Activated T-cell treated with anti-CD3 and anti-CD28 coated beads for 1 hour (primary cell): ENCODE measurements around the gene GNG4.
"Not testable (repeated sequence)": the region's sequence is repeated elsewhere in the genome, so short reads cannot be mapped to it uniquely, and the experiment has no call there.

ENCODE experiments used
- DNase-seq: peaks from one replicate; pipeline ENCODE4 v3.0.0-alpha.2; 2020; ENCODE audit warnings: low read depth

Gene GNG4

DNA sequence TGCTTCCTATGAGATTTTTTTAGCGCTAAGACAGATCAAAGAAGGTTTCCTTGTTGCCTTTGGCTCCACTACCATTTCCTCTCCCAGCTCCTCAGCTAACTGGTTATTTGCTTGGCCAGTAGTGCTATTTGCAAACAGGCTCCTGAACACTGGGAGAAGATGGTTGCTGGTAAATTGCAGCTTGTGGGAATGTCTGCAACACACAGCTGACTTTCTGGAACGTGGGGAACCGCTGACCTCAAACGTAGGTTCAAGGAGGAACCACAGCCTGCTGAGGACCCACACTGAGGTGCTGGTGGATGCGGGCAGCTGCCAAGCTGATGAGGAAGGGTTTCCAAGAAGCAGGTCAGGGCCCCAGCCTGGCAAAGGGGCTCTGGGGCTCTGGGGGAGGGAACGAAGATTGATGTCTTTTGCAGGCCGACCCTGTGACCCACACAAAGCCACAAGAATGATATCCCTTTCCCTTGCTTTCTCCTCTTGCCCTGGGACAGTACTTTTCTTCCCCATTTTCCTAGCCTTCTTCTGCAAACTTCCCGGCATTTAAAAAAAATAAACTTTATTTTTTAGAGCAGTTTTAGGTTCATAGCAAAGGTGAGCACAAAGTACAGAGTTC lies 24.8 kb downstream of the GNG4 start:
- DNase-seq: no peak

GRCh38 chr1:235622936-235623779 lies 26.4 kb downstream of the GNG4 start:
- DNase-seq: no peak

- DNase-seq: not testable (repeated sequence)
Observed at GRCh38 chr1:235619149-235619548, 30.4 kb downstream of the GNG4 start.

DNA sequence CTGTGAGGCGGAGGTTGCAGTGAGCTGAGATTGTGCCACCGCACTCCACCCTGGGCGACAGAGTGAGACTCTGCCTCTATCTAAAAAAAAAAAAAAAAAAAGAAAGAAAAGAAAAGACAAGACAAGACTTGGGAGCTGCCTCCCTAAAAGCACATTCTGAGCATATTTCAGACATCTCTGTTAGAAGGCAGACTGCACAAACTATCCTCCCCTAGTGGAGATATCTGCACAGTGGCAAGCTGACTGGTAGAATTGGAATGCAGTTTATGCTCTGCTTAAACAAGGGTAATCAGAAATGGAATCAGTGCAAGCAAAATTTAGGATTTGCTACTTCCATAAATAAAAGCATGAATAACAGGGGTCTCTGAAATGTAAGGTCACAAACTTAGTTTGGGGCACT lies 31.8 kb downstream of the GNG4 start:
- no peak for DNase-seq

DNA sequence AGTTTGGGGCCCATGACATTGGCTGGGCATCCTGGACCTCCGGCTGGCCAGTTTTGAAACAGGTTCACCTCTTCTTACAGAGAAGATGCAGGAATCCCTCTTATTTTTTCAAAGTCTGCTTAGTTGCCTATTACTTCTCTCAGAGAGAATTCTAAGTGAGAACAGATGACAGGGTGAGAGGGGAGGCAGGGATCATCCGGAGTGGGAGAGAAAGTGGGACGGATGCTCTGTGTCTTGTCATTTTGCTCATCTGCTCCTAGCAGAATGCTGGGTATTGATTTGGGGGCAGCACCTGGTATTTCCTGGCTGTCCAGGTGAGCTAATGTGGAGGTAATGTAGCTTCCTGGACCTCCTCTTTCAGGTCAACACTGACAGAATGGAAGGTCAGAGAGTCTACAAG lies 32.4 kb downstream of the GNG4 start:
- DNase-seq: no peak

DNA sequence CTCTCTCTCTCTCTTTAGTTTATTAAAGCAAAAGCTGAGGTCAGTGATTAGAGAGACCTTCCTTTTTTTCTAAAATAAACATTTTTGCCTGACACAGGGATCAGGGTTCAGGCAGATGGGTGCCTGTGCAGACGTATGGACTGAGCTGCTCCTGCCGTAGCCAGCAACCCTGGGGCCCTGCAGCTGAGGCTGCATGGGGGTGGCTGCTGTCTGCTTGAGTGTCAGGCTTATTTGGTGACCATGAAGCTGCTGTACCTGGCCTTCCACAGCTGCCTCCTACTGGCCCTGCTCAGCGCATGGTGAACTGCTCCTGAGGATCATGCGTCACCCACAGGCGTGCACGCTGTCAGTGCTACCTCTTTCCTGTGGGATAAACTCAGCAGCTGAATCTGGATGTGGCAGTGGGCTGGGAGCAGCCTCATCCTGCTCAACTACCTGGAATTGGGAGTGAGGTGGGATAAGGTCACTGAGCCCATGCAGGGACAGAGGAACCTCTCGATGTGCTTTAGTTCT lies 35.1 kb downstream of the GNG4 start:
- no peak for DNase-seq

- no peak for DNase-seq
Observed at GRCh38 chr1:235613602-235614001, 36.0 kb downstream of the GNG4 start.

DNA sequence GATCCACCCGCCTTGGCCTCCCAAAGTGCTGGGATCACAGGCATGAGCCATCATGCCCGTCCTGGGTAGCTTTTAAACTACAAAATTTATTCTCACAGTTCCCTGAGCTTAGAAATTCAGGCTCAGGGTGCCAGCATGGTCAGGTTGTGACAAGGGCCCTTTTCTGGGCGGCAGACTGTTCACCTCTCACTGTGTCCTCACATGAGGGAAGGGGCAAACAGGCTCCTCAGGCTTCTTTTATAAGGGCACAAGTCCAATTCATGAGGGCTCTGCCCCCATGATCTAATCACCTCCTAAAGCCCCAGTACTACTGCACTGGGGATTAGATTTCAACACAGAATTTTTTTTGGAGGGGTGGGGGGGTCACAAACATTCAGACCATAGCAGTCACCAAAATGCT lies 36.8 kb downstream of the GNG4 start:
- DNase-seq: no peak

- no peak for DNase-seq
Observed at GRCh38 chr1:235610157-235610556, 39.4 kb downstream of the GNG4 start.

DNA sequence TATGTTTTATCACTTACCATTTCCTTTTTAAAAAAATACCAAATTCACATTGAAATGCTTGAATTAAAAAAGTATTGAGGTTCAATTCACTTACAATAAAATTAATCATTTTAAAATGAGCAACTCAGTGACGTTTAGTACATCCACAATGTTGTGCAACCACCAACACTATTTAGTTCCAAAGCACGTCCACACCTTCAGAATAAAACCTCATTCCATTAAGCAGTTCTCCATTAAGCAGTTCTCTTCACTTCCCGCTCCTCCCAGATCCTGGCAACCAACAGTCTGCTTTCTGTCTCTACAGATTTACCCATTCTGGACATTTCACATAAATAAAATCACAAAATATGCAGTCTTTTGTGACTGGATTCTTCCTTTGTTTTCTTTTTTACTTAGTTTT lies 41.3 kb downstream of the GNG4 start:
- no peak for DNase-seq

DNA sequence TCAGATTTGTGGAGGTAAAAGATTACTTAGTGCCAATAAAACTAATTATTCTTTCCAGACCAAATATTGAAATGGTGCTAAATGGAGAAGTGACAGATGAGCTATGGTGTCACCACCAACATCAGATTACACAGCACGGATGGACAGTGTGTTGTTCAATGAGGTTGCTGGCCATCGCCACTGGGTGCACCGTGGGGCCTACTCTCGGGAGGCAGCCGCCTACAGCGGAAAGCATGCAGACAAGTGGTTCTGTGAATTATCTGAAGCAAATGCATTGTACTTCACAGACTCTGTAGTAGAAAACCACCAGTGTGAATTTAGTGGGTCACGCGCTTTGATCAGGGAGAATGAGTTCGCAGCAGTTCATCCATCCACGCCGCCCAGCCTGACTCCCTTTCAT lies 42.3 kb downstream of the GNG4 start:
- DNase-seq: no peak

- no peak for DNase-seq
Observed at GRCh38 chr1:235601104-235601503, 48.5 kb downstream of the GNG4 start.

DNA sequence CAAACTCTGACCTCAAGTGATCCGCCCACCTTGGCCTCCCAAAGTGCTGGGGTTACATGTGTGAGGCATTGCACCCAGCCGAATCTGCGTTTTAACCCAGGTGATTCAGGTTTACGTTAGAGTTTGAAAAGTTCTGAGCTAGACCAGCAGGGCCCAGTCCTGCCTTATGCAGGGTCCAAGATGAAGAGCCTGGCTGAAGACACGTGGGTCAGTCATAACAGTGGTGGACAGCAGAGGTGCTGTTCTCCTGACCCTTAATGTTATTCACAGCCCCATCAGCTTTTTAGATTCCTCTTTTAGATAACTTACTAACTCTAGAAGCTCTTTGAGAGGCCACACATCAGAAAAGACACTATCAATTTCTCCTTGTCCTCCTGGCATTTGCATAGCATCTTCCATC lies 50.0 kb downstream of the GNG4 start:
- no peak for DNase-seq

- DNase-seq: no peak
Observed at GRCh38 chr1:235597867-235598553, 51.6 kb downstream of the GNG4 start.

DNA sequence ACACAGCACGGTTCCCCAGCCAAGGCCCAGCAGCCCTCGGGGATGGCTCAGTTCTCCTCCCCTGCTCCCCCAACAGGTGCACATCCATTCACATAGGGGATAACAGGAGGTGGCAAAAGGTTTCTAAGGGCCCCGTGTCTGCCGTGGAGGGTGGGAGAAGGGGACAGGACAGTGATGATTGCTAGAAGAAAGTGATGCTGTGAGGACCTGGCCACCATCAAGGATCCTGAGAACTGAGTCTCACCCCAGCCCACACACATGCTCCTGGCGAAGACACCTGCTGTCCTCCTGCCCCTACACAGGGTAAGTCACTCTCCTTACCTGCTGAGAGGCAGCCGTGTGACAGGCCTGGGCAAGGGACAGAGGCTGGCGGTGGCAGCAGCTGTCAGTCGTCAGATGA lies 54.5 kb downstream of the GNG4 start:
- DNase-seq: no peak

GRCh38 chr1:235594281-235594895 lies 55.2 kb downstream of the GNG4 start:
- not testable (repeated sequence) for DNase-seq

GRCh38 chr1:235588916-235589515 lies 60.6 kb downstream of the GNG4 start:
- no peak for DNase-seq

DNA sequence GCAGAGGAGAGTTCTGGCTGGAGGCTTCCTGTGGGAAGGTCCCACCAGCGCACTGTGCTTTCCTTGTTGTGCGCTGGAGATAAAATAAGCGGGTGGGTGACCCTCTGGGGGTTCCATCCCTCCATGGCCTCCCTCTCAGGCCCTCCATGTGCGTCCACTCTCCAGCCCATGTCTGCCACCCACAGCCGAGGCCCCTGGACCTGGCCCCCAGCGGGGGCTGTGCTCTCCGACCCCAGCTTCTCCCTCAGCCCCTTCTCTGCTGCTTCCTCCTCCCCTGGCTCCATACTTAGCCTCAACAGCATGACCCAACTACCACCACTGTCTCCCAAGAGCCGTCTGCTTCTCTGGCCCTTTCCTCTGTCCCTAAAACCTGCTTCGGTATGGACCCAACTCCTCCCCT lies 61.4 kb downstream of the GNG4 start:
- no peak for DNase-seq

- no peak for DNase-seq
Observed at GRCh38 chr1:235586992-235587391, 62.6 kb downstream of the GNG4 start.

DNA sequence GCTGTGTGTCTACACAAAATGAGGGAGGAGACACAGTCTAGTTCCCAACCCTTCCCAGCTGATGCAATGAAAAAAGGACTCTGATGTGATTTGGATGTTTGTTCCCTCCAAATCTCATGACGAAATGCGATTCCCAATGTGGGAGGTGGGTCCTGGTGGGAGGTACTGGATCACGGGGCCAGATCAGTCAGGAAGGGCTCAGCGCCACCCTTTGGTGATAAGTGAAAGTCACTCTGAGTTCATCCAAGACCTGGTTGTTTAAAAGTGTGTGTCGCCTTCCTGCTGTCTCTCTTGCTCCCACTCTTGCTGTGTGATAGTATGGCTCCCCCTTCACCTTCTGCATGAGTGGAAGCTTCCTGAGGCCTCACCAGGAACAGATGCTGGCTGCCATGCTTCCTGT lies 63.2 kb downstream of the GNG4 start:
- no peak for DNase-seq

- no peak for DNase-seq
Observed at GRCh38 chr1:235584973-235585372, 64.6 kb downstream of the GNG4 start.

DNA sequence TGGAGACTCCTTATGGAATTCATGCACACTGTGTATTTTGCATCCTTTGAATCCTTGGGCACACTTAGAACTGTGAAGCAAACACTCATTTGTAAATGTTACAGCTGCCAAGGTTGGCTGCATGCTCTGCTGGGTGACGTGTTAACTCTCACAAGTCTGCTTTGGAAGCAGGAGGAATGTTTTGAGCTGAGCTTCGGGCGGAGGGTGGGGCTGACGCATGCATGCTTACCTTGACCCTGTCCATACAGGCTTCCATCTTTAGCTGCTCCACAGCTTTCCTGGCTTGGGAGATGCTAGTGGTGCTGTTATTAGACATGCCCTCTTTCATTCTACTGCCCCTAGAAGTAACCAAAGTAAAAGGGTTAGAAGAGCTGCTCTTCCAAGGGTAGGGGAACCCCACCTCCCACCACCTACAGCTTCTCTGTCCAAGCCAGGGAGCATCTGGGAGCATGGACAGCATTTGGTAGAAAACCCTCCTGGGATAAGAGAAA lies 66.0 kb downstream of the GNG4 start:
- DNase-seq: no peak
